Measurements from ENCODE around the gene TCAP.

GRCh38 chr17:39715375-39716072 lies 50.4 kb downstream of the TCAP start:
- no peak for TF ChIP-seq CTCF (IDR thresholded peaks at IDR 0.05; ENCODE audit: insufficient read depth, low read length, poor library complexity, severe bottlenecking)
- TF ChIP-seq EZH2phosphoT487 (conservative IDR thresholded peaks at IDR 0.05; ENCODE audit: low read length), result no peak

All from SU-DHL-6 (cell line).